IMR-90 (cell line): Measurements from ENCODE around the gene KCNAB1.

Experiments
- CEBPB ChIP-seq: IDR thresholded peaks from 2 replicates; pipeline ENCODE4 v1.6.1; 2012; ENCODE audit warnings: low read depth, low read length, improper control_type of control experiment
- CHD1 ChIP-seq: IDR thresholded peaks from 2 replicates; pipeline ENCODE4 v1.6.1; 2012; ENCODE audit warnings: low read depth, low read length, improper control_type of control experiment
- CTCF ChIP-seq: conservative IDR thresholded peaks from 2 replicates; pipeline ENCODE4 v1.5.1; 2012; ENCODE audit warnings: mild to moderate bottlenecking, low read depth, low read length, improper control_type of control experiment
- MAFK ChIP-seq: IDR thresholded peaks from 2 replicates; pipeline ENCODE4 v1.6.1; 2012; ENCODE audit warnings: low read depth, low read length, improper control_type of control experiment
- MAZ ChIP-seq: IDR thresholded peaks from 2 replicates; pipeline ENCODE4 v1.6.1; 2012; ENCODE audit warnings: low read depth, mild to moderate bottlenecking, low read length, improper control_type of control experiment, moderate library complexity, borderline replicate concordance
- MXI1 ChIP-seq: IDR thresholded peaks from 2 replicates; pipeline ENCODE4 v1.6.1; 2012; ENCODE audit warnings: low read depth, mild to moderate bottlenecking, low read length, moderate library complexity, borderline replicate concordance
- NFE2L2 ChIP-seq: fragments of 150-350 bp; IDR thresholded peaks from 2 replicates; pipeline ENCODE4 v1.6.1; 2016; ENCODE audit warnings: low read depth, mild to moderate bottlenecking, low read length
- POLR2A ChIP-seq: IDR thresholded peaks from 2 replicates; pipeline ENCODE4 v1.6.1; 2012; ENCODE audit warnings: mild to moderate bottlenecking, low read depth, low read length
- RCOR1 ChIP-seq: IDR thresholded peaks from 2 replicates; pipeline ENCODE4 v1.6.1; 2012; ENCODE audit warnings: mild to moderate bottlenecking, low read length, improper control_type of control experiment; ENCODE audit not compliant: insufficient replicate concordance
- RFX5 ChIP-seq: IDR thresholded peaks from 2 replicates; pipeline ENCODE4 v1.8.0; 2012; ENCODE audit warnings: low read depth, mild to moderate bottlenecking, low read length, moderate library complexity
- USF2 ChIP-seq: fragments of 150-350 bp; IDR thresholded peaks from 2 replicates; pipeline ENCODE4 v1.6.1; 2017; ENCODE audit warnings: mild to moderate bottlenecking, antibody characterized with exemption, low read length, low read depth

- TF ChIP-seq MAFK (no peak), CTCF (no peak), MXI1 (no peak), POLR2A (no peak), CHD1 (no peak), RCOR1 (no peak), USF2 (no peak), MAZ (no peak), CEBPB (no peak), RFX5 (no peak), NFE2L2 (no peak)
These were observed 170.5 kb downstream of the KCNAB1 start for GRCh38 chr3:156290924-156291271.
